HepG2 (cell line): ENCODE data around the gene ACER3. TPM values are rescaled to one million over a fixed set of nuclear protein-coding genes. Genes with fewer than 3 reads are reported as not detected.
A peak's percentile ranks its signal among the peaks of the same experiment; 100 is the strongest.

Experiments used
- ATAC-seq: fragments of 200-7000 bp; cut with Tn5 transposase; 3 replicates; pipeline ENCODE4 v1.9.1; 2020; ENCODE audit warnings: mild to moderate bottlenecking, moderate library complexity
- BruUV-seq: library from RNA; stranded (reverse); fragments of 400-500 nt; replicated peaks from 2 replicates; lab custom pipeline; 2021; lab: Mats Ljungman, UMichigan
- CTCF ChIA-PET: fragments of 300-600 bp; formaldehyde crosslinking; extraction: SDS; loops from one replicate; lab custom pipeline; 2021; ENCODE audit warnings: low total read pairs, inconsistent platforms, low intra/inter-chr PET ratio; lab: Yijun Ruan, JAX
- POLR2A ChIA-PET: fragments of 350-600 bp; sonication (Branson Sonifier 250); formaldehyde crosslinking; loops from one replicate; lab custom pipeline; 2020; ENCODE audit warnings: antibody characterized with exemption, inconsistent platforms; lab: Yijun Ruan, JAX
- DNase-seq: peaks from one replicate; pipeline ENCODE4 v3.0.0-alpha.2; 2015; ENCODE audit warnings: low spot score
- FAIRE-seq: peaks from 3 replicates; lab custom pipeline; 2011; peaks lifted over from hg19 to GRCh38; lab: Jason Lieb, UNC
- H2AFZ ChIP-seq: one replicate; pipeline ENCODE4 v1.6.1; 2011; ENCODE audit warnings: low read length, inconsistent platforms
- H3K27ac ChIP-seq: fragments of 300-600 bp; 3 replicates; pipeline ENCODE4 v1.8.0; 2011; ENCODE audit warnings: mixed run types, mild to moderate bottlenecking, mixed read lengths, low read length, inconsistent platforms; ENCODE audit not compliant: insufficient read depth; ENCODE audit errors: extremely low read length
- H3K27me3 ChIP-seq, 2 experiments: fragments of 200-600 bp in 1 of 2; 2 replicates in 1 of 2; 3 replicates in 1 of 2; pipeline versions ENCODE4 v1.6.0 to v1.8.0; 2011; ENCODE audit warnings: low read length in 2 of 2, mild to moderate bottlenecking in 2 of 2, moderate library complexity in 2 of 2, inconsistent platforms in 1 of 2; ENCODE audit not compliant: insufficient read depth in 2 of 2, control insufficient read depth in 1 of 2
- H3K36me3 ChIP-seq, 2 experiments: fragments of 200-600 bp in 1 of 2; replicated peaks in 1 of 2; 2 replicates in 1 of 2; 3 replicates in 1 of 2; pipeline versions ENCODE4 v1.5.1 to v1.8.0; 2011; ENCODE audit warnings: low read length in 2 of 2, inconsistent platforms in 1 of 2; ENCODE audit not compliant: insufficient read depth in 2 of 2, control insufficient read depth in 1 of 2
- H3K4me1 ChIP-seq: 2 replicates; pipeline ENCODE4 v1.5.1; 2012; ENCODE audit warnings: low read length, inconsistent platforms; ENCODE audit not compliant: insufficient read depth
- H3K4me2 ChIP-seq: 2 replicates; pipeline ENCODE4 v1.6.0; 2011; ENCODE audit warnings: low read depth, low read length, inconsistent platforms
- H3K4me3 ChIP-seq, 3 experiments: fragments of 200-600 bp in 1 of 3; sonication (generic), shearing (Covaris generic) in 1 of 3; replicated peaks in 1 of 3; 2 replicates each; pipeline ENCODE4 v1.5.1; 2011 to 2016; ENCODE audit warnings: low read length in 3 of 3, inconsistent platforms in 2 of 3, low read depth in 2 of 3, mild to moderate bottlenecking in 2 of 3, control low read depth in 1 of 3, mixed read lengths in 1 of 3; ENCODE audit not compliant: insufficient read depth in 1 of 3
- H3K79me2 ChIP-seq: one replicate; pipeline ENCODE4 v1.6.1; 2011; ENCODE audit warnings: low read length, inconsistent platforms; ENCODE audit not compliant: insufficient read depth
- H3K9ac ChIP-seq: 2 replicates; pipeline ENCODE4 v1.6.0; 2011; ENCODE audit warnings: mild to moderate bottlenecking, low read depth, low read length, inconsistent platforms; ENCODE audit not compliant: insufficient read depth
- H3K9me3 ChIP-seq: 2 replicates; pipeline ENCODE4 v1.5.1; 2012; ENCODE audit warnings: mild to moderate bottlenecking, low read length
- H4K20me1 ChIP-seq: 2 replicates; pipeline ENCODE4 v1.6.0; 2011; ENCODE audit warnings: inconsistent platforms, mild to moderate bottlenecking, low read length, moderate library complexity; ENCODE audit not compliant: insufficient read depth
- GLMP ChIP-seq: sonication (generic); formaldehyde crosslinking; IDR thresholded peaks from 2 replicates; pipeline ENCODE4 v1.9.0; 2021; ENCODE audit warnings: missing genetic modification reagents, mild to moderate bottlenecking, borderline replicate concordance
- NFATC3 ChIP-seq: sonication (generic); formaldehyde crosslinking; IDR thresholded peaks from 2 replicates; pipeline ENCODE4 v1.5.1; 2020; ENCODE audit warnings: mild to moderate bottlenecking, missing genetic modification reagents
- PPARG ChIP-seq: conservative IDR thresholded peaks from 2 replicates; pipeline ENCODE4 v1.6.1; 2016; ENCODE audit warnings: missing biosample characterization, missing genetic modification reagents
- SMC3 ChIP-seq: IDR thresholded peaks from 2 replicates; pipeline ENCODE4 v1.6.1; 2011; ENCODE audit warnings: low read length, improper control_type of control experiment
- SNAPC2 ChIP-seq: sonication (generic); formaldehyde crosslinking; IDR thresholded peaks from 2 replicates; pipeline ENCODE4 v1.8.1; 2022; ENCODE audit warnings: mild to moderate bottlenecking, missing genetic modification reagents
- STAG1 ChIP-seq: sonication (generic); formaldehyde crosslinking; IDR thresholded peaks from 2 replicates; pipeline ENCODE4 v1.4.0; 2020; ENCODE audit warnings: missing genetic modification reagents
- ZBTB33 ChIP-seq: sonication (generic); formaldehyde crosslinking; IDR thresholded peaks from 2 replicates; pipeline ENCODE4 v1.4.0; 2020; ENCODE audit warnings: missing genetic modification reagents
- ZNF768 ChIP-seq: sonication (generic); formaldehyde crosslinking; IDR thresholded peaks from 2 replicates; pipeline ENCODE4 v1.4.0; 2020; ENCODE audit warnings: missing genetic modification reagents
- WGBS: methylation state at CpG from one replicate; pipeline ENCODE4 v1.1.6; 2017; ENCODE audit warnings: low lambda C conversion rate; 5-methylcytosine and 5-hydroxymethylcytosine counted together
- in situ Hi-C: cut with HindIII; loops from 2 replicates; pipeline ENCODE4 v1.10.0; 2017; ENCODE audit warnings: low pct_unique_long_range_greater_than_20kb; ENCODE audit not compliant: extremely low pct_ligation_motif_present
- intact Hi-C: fragments of 100-400 bp; cut with micrococcal nuclease; formaldehyde crosslinking; loops from one replicate; pipeline ENCODE4 v1.10.0; 2022; ENCODE audit not compliant: unreplicated experiment
- polyA plus RNA-seq, 8 experiments: library from polyadenylated mRNA; depleted of rRNA in 3 of 8; stranded (reverse) in 7 of 8; unstranded in 1 of 8; fragments of >200 nt; fragmentation: Illumina TruSeq in 4 of 8; extraction: Trizol in 4 of 8; gene quantifications; 2 replicates each; pipeline versions ENCODE4 v1.2.1 to v1.2.3, GENCODE V29; 2011 to 2016; ENCODE audit warnings: low read depth in 4 of 8, missing spikeins in 1 of 8, mixed read lengths in 1 of 8; ENCODE audit not compliant: insufficient read depth in 1 of 8
- total RNA-seq, 5 experiments: library from RNA; depleted of rRNA; stranded (reverse); fragments of >200 nt; fragmentation: Illumina TruSeq; extraction: Trizol; gene quantifications; 2 replicates each; pipeline ENCODE4 v1.2.3, GENCODE V29; 2016; ENCODE audit warnings: low read depth in 1 of 5
- TF ChIP-seq, protein P1 (sequence below): sonication (generic); formaldehyde crosslinking; conservative IDR thresholded peaks from 2 replicates; pipeline ENCODE4 v1.4.0; 2020; ENCODE audit warnings: missing genetic modification reagents

ACER3 gene
- total and polyA plus RNA-seq, 2 of the 13 experiments (the other 11 are each of a cell fraction or from before 2014, with no cell fraction given) = 6.0 to 9.8 TPM

GRCh38 chr11:77072851-77073327, 212.2 kb downstream of the ACER3 start:
- H3K4me2 ChIP-seq = 0 out of 2 replicates have a peak overlapping the region, but pooled peaks have one; percentile 13
- H3K4me1 ChIP-seq = peaks cover 28% of the 10 kb centered on the region
- intact Hi-C loops = no loop called here
- TF ChIP-seq, protein P1, sequence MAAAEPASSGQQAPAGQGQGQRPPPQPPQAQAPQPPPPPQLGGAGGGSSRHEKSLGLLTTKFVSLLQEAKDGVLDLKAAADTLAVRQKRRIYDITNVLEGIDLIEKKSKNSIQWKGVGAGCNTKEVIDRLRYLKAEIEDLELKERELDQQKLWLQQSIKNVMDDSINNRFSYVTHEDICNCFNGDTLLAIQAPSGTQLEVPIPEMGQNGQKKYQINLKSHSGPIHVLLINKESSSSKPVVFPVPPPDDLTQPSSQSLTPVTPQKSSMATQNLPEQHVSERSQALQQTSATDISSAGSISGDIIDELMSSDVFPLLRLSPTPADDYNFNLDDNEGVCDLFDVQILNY = no peak
- TF ChIP-seq NFATC3 (no peak), PPARG (no peak), ZNF768 (CRISPR knock-in tag) (peak; percentile 92), SNAPC2 (CRISPR knock-in tag) (no peak), STAG1 (CRISPR knock-in tag) (no peak), SMC3 (no peak), ZBTB33 (no peak), GLMP (no peak)
- TF ChIP-seq, all 625 proteins: peak for 1
- Histone ChIP-seq H3K9me3 (no peaks in the 10 kb centered on the region), H3K9ac (no peak overlapping the region), H4K20me1 (0 out of 2 replicates have a peak, but pooled peaks cover 2% of the 10 kb centered on the region), H3K79me2 (no peaks in the 10 kb centered on the region), H3K27ac (no peak overlapping the region), H3K36me3 (no peaks in the 10 kb centered on the region), H3K27me3 (peaks cover 7 to 52% of the 10 kb centered on the region in 2 experiments), H3K4me3 (no peak overlapping the region), H2AFZ (no peak overlapping the region)
- DNase-seq = no peak
- WGBS = 74% methylated on average over 4 of the region's 8 CpGs
- peak; percentile 26 for ATAC-seq
- in situ Hi-C loops = no loop called here
- ChIA-PET CTCF (interaction anchor here (1.0 to 2.6 kb wide), 2 partner anchors 18 to 26 kb away, joined by 3 to 11 read pairs; no protein-coding TSS in a partner anchor), POLR2A (no interaction called here)
- FAIRE-seq = no peak
- no TSS peak for BruUV-seq
